OCI-LY7 (cell line): ENCODE data around the gene TBATA. TPM values are rescaled to one million over a fixed set of nuclear protein-coding genes. Genes with fewer than 3 reads are reported as not detected.

Experiments
- Bru-seq: library from RNA; stranded (reverse); fragments of 400-500 nt; gene quantifications from one replicate; lab custom pipeline; 2021; lab: Mats Ljungman, UMichigan
- BruChase-seq, 2 experiments: library from RNA; stranded (reverse); fragments of 400-500 nt; gene quantifications; one replicate each; lab custom pipeline; 2021; lab: Mats Ljungman, UMichigan
- BruUV-seq: library from RNA; stranded (reverse); fragments of 400-500 nt; replicated peaks from 2 replicates; lab custom pipeline; 2021; lab: Mats Ljungman, UMichigan
- CTCF ChIA-PET: fragments of 300-600 bp; sonication (Branson Sonifier 250); formaldehyde crosslinking; loops from one replicate; lab custom pipeline; 2022; ENCODE audit warnings: antibody characterized with exemption; ENCODE audit not compliant: unreplicated experiment; lab: Charles Lee
- POLR2A ChIA-PET: fragments of 300-600 bp; sonication (Branson Sonifier 250); formaldehyde crosslinking; loops from one replicate; lab custom pipeline; 2022; ENCODE audit warnings: antibody characterized with exemption; lab: Charles Lee
- DNase-seq: peaks from one replicate; pipeline ENCODE4 v3.0.0-alpha.2; 2015; ENCODE audit warnings: low spot score
- H2AFZ ChIP-seq: fragments of 200-600 bp; sonication (generic), shearing (Covaris generic); 2 replicates; pipeline ENCODE4 v1.6.1; 2014; ENCODE audit warnings: mild to moderate bottlenecking, antibody characterized with exemption, low read length, moderate library complexity
- H3K27ac ChIP-seq: fragments of 200-600 bp; sonication (generic); 2 replicates; pipeline ENCODE4 v1.5.1; 2014; ENCODE audit warnings: mixed run types, low read depth, mild to moderate bottlenecking, moderate library complexity, low read length, inconsistent platforms; ENCODE audit not compliant: poor library complexity, severe bottlenecking
- H3K36me3 ChIP-seq: fragments of 200-600 bp; sonication (generic); 2 replicates; pipeline ENCODE4 v1.6.1; 2014; ENCODE audit warnings: mild to moderate bottlenecking, antibody characterized with exemption, low read length, moderate library complexity, mixed read lengths; ENCODE audit not compliant: insufficient read depth
- H3K4me1 ChIP-seq: fragments of 200-600 bp; sonication (generic); 2 replicates; pipeline ENCODE4 v1.5.1; 2014; ENCODE audit warnings: mild to moderate bottlenecking, low read length; ENCODE audit not compliant: insufficient read depth, poor library complexity, severe bottlenecking
- H3K4me2 ChIP-seq: fragments of 200-600 bp; sonication (generic); 2 replicates; pipeline ENCODE4 v1.6.1; 2014; ENCODE audit warnings: mild to moderate bottlenecking, low read length
- H3K4me3 ChIP-seq: fragments of 200-600 bp; sonication (generic); 2 replicates; pipeline ENCODE4 v1.5.1; 2014; ENCODE audit warnings: mild to moderate bottlenecking, low read depth, low read length; ENCODE audit not compliant: poor library complexity, severe bottlenecking
- H3K79me2 ChIP-seq: fragments of 200-600 bp; sonication (generic); 2 replicates; pipeline ENCODE4 v1.6.1; 2016; ENCODE audit warnings: low read depth, mild to moderate bottlenecking, low read length, moderate library complexity, mixed read lengths; ENCODE audit not compliant: insufficient read depth
- H3K9me2 ChIP-seq: fragments of 200-600 bp; sonication (generic); 2 replicates; pipeline ENCODE4 v1.6.1; 2016; ENCODE audit warnings: mild to moderate bottlenecking, low read length, mixed read lengths; ENCODE audit not compliant: insufficient read depth
- H3K9me3 ChIP-seq: fragments of 200-600 bp; sonication (generic); 2 replicates; pipeline ENCODE4 v1.6.1; 2014; ENCODE audit warnings: mild to moderate bottlenecking, mixed run types, low read length, mixed read lengths
- H4K20me1 ChIP-seq: fragments of 200-600 bp; sonication (generic); 2 replicates; pipeline ENCODE4 v1.6.1; 2014; ENCODE audit warnings: mild to moderate bottlenecking, antibody characterized with exemption, low read length, moderate library complexity, mixed read lengths; ENCODE audit not compliant: insufficient read depth
- EZH2phosphoT487 ChIP-seq: fragments of 200-600 bp; sonication (generic); IDR thresholded peaks from 2 replicates; pipeline ENCODE4 v1.6.1; 2018; ENCODE audit warnings: low read depth, borderline replicate concordance, mild to moderate bottlenecking, mixed run types, antibody characterized with exemption, low read length, moderate library complexity, mixed read lengths
- intact Hi-C: fragments of 100-400 bp; cut with micrococcal nuclease; formaldehyde crosslinking; loops from one replicate; pipeline ENCODE4 v1.10.0; 2022; ENCODE audit not compliant: unreplicated experiment
- long read RNA-seq: library from polyadenylated mRNA; stranded (forward); transcript quantifications from one replicate; pipeline ENCODE4 v2.0.0, GENCODE V29; 2022
- total RNA-seq, 2 experiments: library from RNA; depleted of rRNA in 1 of 2; stranded (reverse); fragments of >200 nt in 1 of 2; shearing (Covaris generic) in 1 of 2; gene quantifications; 2 replicates each; pipeline ENCODE4 v1.2.3, GENCODE V29; 2014 to 2022
- TF ChIP-seq, protein P1 (sequence below): fragments of 200-600 bp; sonication (generic); conservative IDR thresholded peaks from 2 replicates; pipeline ENCODE4 v1.5.1; 2014; ENCODE audit warnings: mild to moderate bottlenecking, antibody characterized with exemption, low read length, moderate library complexity, mixed read lengths

The TBATA gene
- total RNA-seq (2014; rRNA removed; shearing (Covaris generic)) = not detected in 2 replicates
- total RNA-seq (2022) = not detected in 2 replicates
- not detected for Bru-seq, nascent RNA
- not detected for BruChase-seq, experiment 1, labeled RNA remaining after a 6-hour chase
- BruChase-seq, experiment 2, labeled RNA remaining after a 2-hour chase = not detected
- long read RNA-seq = 0 reads

DNA sequence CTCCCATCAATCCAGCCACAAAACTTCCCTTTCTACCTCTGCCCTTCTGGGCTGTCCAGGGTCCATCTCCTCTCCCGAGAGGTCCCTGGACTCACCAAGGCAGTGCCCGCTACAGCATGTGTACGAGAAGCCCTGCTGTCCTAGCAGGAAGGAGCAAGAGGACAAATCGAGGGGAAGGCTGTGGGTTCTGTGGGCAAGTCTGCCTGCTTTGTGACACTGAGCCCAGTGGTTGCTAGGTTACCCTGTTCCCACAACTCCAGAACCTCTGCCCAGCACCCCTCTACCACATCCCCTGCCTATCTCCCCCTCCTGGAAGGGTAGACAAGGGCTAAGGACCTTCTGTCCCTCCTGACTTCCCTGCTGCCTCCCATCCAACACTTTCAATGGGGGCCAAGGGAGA is at the start of gene TBATA:
TSS of gene TBATA (minus strand) at position 188 of the 400 bp plus-strand sequence. CDS start 1,998 bp downstream, outside the sequence.
- no peaks in the 10 kb centered on the region for H4K20me1 ChIP-seq
- no TSS peak for BruUV-seq

GRCh38 chr10:70834441-70835151 is 49.4 kb upstream of the TBATA start:
- no peaks in the 10 kb centered on the region for H3K9me2 ChIP-seq
- H3K4me2 ChIP-seq = no peak overlapping the region
- H4K20me1 ChIP-seq = peaks cover 4% of the 10 kb centered on the region; the same call in 1 of the 2 replicates
- peaks cover 17% of the 10 kb centered on the region for H3K36me3 ChIP-seq
- H3K4me1 ChIP-seq = no peaks in the 10 kb centered on the region
- peaks cover 6% of the 10 kb centered on the region; the same call in 1 of the 2 replicates for H3K9me3 ChIP-seq
- TF ChIP-seq, protein P1, sequence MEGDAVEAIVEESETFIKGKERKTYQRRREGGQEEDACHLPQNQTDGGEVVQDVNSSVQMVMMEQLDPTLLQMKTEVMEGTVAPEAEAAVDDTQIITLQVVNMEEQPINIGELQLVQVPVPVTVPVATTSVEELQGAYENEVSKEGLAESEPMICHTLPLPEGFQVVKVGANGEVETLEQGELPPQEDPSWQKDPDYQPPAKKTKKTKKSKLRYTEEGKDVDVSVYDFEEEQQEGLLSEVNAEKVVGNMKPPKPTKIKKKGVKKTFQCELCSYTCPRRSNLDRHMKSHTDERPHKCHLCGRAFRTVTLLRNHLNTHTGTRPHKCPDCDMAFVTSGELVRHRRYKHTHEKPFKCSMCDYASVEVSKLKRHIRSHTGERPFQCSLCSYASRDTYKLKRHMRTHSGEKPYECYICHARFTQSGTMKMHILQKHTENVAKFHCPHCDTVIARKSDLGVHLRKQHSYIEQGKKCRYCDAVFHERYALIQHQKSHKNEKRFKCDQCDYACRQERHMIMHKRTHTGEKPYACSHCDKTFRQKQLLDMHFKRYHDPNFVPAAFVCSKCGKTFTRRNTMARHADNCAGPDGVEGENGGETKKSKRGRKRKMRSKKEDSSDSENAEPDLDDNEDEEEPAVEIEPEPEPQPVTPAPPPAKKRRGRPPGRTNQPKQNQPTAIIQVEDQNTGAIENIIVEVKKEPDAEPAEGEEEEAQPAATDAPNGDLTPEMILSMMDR = no peak
- TF ChIP-seq EZH2phosphoT487 = no peak
- H3K27ac ChIP-seq = no peak overlapping the region
- CTCF ChIA-PET = interaction anchor here (0.6 kb wide), 1 partner anchor 16 kb away, joined by 5 read pairs; no protein-coding TSS in a partner anchor
- H3K4me3 ChIP-seq = no peak overlapping the region
- no TSS peak for BruUV-seq
- POLR2A ChIA-PET = interaction anchor here (0.6 to 0.7 kb wide), 3 partner anchors 27 to 1777 kb away, joined by 3 read pairs; no protein-coding TSS in a partner anchor
- DNase-seq = no peak
- H3K79me2 ChIP-seq = no peaks in the 10 kb centered on the region
- H2AFZ ChIP-seq = no peak overlapping the region
- intact Hi-C loops = no loop called here

More for the DNA sequence above, at the start of gene TBATA:
- Histone ChIP-seq H3K4me3 (no peak within 1 kb of the TSS), H3K36me3 (no peaks in the 10 kb centered on the region), H3K79me2 (no peaks in the 10 kb centered on the region), H3K27ac (no peak within 1 kb of the TSS), H3K4me2 (no peak within 1 kb of the TSS), H3K9me2 (no peaks in the 10 kb centered on the region), H3K9me3 (no peaks in the 10 kb centered on the region), H3K4me1 (no peaks in the 10 kb centered on the region), H2AFZ (no peak within 1 kb of the TSS)
- CTCF ChIA-PET = no interaction called here
- intact Hi-C loops = no loop called here
- TF ChIP-seq, protein P1 = no peak
- no peak for TF ChIP-seq EZH2phosphoT487
- no peak for DNase-seq
- POLR2A ChIA-PET = no interaction called here
